ENCODE measurements around the gene WBP1. TPM values are rescaled to one million over a fixed set of nuclear protein-coding genes. Genes with fewer than 3 reads are reported as not detected.

Gene WBP1
- total RNA-seq, 1 donor from 2014 or later: 96.9 TPM

GRCh38 chr2:74486141-74486540 is 27.9 kb downstream of the WBP1 start:
- Histone ChIP-seq H3K36me3 (ENCODE audit: control insufficient read depth, insufficient read depth, low read length) (no peaks in the 10 kb centered on the region), H3K4me3 (ENCODE audit: low read depth, low read length) (no peak overlapping the region), H3K27me3 (ENCODE audit: control insufficient read depth, insufficient read depth, low read length) (no peaks in the 10 kb centered on the region)
- no peak for TF ChIP-seq CTCF (IDR thresholded peaks at IDR 0.05; ENCODE audit: insufficient read depth, low read length, poor library complexity, severe bottlenecking)
- no peak for DNase-seq (ENCODE audit: low read depth)

- Histone ChIP-seq H3K4me3 (ENCODE audit: low read depth, low read length) (no peak overlapping the region), H3K27me3 (ENCODE audit: control insufficient read depth, insufficient read depth, low read length) (no peaks in the 10 kb centered on the region), H3K36me3 (ENCODE audit: control insufficient read depth, insufficient read depth, low read length) (peaks cover 1% of the 10 kb centered on the region)
- no peak for TF ChIP-seq CTCF (IDR thresholded peaks at IDR 0.05; ENCODE audit: insufficient read depth, low read length, poor library complexity, severe bottlenecking)
- DNase-seq (ENCODE audit: low read depth): no peak
These were observed 30.6 kb downstream of the WBP1 start for GRCh38 chr2:74488643-74489481.

- TF ChIP-seq CTCF (IDR thresholded peaks at IDR 0.05; ENCODE audit: insufficient read depth, low read length, poor library complexity, severe bottlenecking): no peak
- Histone ChIP-seq H3K36me3 (ENCODE audit: control insufficient read depth, insufficient read depth, low read length) (peaks cover 1% of the 10 kb centered on the region), H3K4me3 (ENCODE audit: low read depth, low read length) (no peak overlapping the region), H3K27me3 (ENCODE audit: control insufficient read depth, insufficient read depth, low read length) (no peaks in the 10 kb centered on the region)
- no peak for DNase-seq (ENCODE audit: low read depth)
These were observed 31.7 kb downstream of the WBP1 start for GRCh38 chr2:74489906-74490305.

- H3K4me3 ChIP-seq (ENCODE audit: low read depth, low read length): no peak overlapping the region
- no peak for DNase-seq (ENCODE audit: low read depth)
- H3K27me3 ChIP-seq (ENCODE audit: control insufficient read depth, insufficient read depth, low read length): no peaks in the 10 kb centered on the region
- no peak for TF ChIP-seq CTCF (IDR thresholded peaks at IDR 0.05; ENCODE audit: insufficient read depth, low read length, poor library complexity, severe bottlenecking)
- peaks cover 1% of the 10 kb centered on the region for H3K36me3 ChIP-seq (ENCODE audit: control insufficient read depth, insufficient read depth, low read length)
These were observed 33.7 kb downstream of the WBP1 start for GRCh38 chr2:74491648-74492544.

- peaks cover 12% of the 10 kb centered on the region for H3K27me3 ChIP-seq (ENCODE audit: control insufficient read depth, insufficient read depth, low read length)
- H3K4me3 ChIP-seq (ENCODE audit: low read depth, low read length): no peak overlapping the region
- DNase-seq (ENCODE audit: low read depth): no peak
- TF ChIP-seq CTCF (IDR thresholded peaks at IDR 0.05; ENCODE audit: insufficient read depth, low read length, poor library complexity, severe bottlenecking): no peak
- H3K36me3 ChIP-seq (ENCODE audit: control insufficient read depth, insufficient read depth, low read length): peaks cover 1% of the 10 kb centered on the region
These were observed 35.3 kb downstream of the WBP1 start for GRCh38 chr2:74493546-74493945.
